ENCODE data around the gene LRG1.

- TF ChIP-seq CTCF (IDR thresholded peaks at IDR 0.05; ENCODE audit: poor library complexity), result no peak
- no peak for TF ChIP-seq EZH2 (IDR thresholded peaks at IDR 0.05; ENCODE audit: borderline replicate concordance)
Observed at GRCh38 chr19:4487572-4487971, 52.3 kb downstream of the LRG1 start.

Measured in hepatocyte (in vitro differentiated cells).